ENCODE results near the gene TGM1. TPM values are rescaled to one million over a fixed set of nuclear protein-coding genes. Genes with fewer than 3 reads are reported as not detected.

TGM1 gene
- total RNA-seq = 1 to 10 TPM; 1.1 to 1.5 TPM
- polyA plus RNA-seq = under 1 TPM; 0.28 to 0.39 TPM

DNA sequence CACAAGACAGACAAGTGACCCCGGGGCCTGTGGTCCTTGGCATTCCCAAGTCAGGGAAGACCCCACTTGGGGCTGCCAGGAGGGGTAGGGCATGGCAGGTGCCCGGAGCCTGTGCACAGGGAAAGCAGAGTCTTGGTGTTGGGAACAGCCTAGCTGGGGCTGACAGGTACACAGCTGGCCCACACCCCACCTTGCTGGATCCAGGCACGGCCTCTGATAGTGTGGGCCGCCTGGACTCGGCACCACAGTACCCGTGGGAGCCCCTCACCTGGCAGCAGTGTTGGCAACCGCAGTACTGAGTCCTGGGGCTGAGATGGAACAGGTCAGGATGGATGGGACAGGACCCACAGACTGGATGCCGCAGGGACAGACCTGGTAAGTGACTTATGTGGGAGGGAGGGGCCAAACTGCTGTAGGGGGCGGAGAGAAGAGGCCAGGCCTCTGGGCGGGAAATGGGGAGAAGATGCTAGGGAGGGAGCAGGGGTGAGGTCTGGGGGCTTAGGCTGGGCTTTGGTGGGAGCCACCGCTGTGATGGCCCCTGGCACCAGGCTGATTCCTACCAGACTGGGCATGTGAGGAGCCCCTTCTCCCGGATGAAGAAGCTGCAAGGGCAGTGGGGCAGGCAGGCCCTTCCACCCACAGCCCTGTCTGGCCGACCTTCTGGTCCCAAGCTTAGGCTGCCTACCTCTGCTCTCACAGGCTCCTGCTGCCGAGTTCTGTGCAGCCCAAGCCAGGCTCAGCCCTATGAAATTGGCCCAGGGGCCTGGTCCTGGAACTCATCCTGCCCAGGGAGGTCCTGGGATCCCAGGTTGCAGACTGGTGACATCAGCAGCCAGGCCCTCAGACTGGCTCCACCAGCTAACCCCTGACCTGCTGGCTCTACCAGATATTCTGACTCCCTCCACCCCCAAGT is at the start of gene TGM1:
Gene TGM1 (minus strand): TSS at position 357 of the 913 bp plus-strand sequence. CDS start 825 bp downstream, outside the sequence.
- Histone ChIP-seq H3K4me3 (ENCODE audit: low read depth in 1 of 3, low read length in 3 of 3) (no peak within 1 kb of the TSS), H3K9ac (ENCODE audit: low read depth in 1 of 2, low read length in 2 of 2) (no peak within 1 kb of the TSS), H3K9me3 (ENCODE audit: control insufficient read depth in 4 of 4, low read length in 3 of 4) (no peaks in the 10 kb centered on the region), H3K36me3 (ENCODE audit: control insufficient read depth in 4 of 4, insufficient read depth in 3 of 4, low read depth in 1 of 4, low read length in 3 of 4) (peaks cover 0 to 34% (median 8%) of the 10 kb centered on the region in 4 donors), H3K4me1 (ENCODE audit: control insufficient read depth in 4 of 4, insufficient read depth in 4 of 4, low read length in 3 of 4) (no peaks in the 10 kb centered on the region), H3K27me3 (ENCODE audit: control insufficient read depth in 4 of 4, insufficient read depth in 4 of 4, low read length in 3 of 4) (no peaks in the 10 kb centered on the region), H3K27ac (ENCODE audit: low read depth in 1 of 2, low read length in 2 of 2) (no peak within 1 kb of the TSS)
- no peak for TF ChIP-seq FOXA1 (IDR thresholded peaks at IDR 0.05)
- TF ChIP-seq, protein P1, sequence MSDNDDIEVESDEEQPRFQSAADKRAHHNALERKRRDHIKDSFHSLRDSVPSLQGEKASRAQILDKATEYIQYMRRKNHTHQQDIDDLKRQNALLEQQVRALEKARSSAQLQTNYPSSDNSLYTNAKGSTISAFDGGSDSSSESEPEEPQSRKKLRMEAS (IDR thresholded peaks at IDR 0.05) = no peak
- WGBS = 93% methylated on average over 14 of the region's 14 CpGs
- no peak for DNase-seq (ENCODE audit: low spot score)

DNA sequence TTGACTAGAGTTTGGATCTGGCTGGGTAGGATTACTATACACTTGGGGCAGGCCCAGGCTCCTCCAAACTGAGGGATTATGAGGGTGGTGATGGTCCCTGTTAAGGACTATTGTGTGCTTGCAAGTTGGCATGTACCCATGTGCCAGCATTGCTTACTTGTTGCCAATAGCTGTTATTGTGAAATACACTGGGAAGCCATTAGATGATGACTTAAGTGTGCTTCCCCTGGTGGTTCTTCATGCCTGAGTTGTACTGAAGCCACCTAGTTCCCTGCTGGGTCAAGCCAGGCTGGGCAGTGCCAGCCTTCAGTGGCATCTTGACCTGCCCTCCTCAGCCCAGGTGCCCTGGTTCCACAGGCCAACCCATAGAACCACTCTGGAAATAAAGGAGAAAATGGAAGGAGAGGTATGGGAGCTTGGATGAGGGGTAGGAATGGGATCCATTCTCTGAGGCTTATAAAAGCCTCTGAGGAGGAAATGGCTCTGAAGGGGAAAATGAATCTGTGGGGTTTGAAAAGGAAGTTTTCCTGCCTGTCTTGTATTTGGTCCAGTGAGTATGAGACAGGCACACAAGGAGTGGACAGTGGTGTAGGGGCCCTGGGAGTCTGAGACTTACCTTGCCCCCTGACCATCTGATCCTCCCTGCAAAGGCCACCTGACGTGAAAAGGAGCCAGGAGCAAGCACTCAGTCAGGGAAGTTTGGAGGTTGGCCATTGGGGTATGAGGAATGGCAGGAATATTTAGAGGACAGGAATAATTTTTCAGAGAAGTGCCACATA is 49.0 kb upstream of the TGM1 start:
- no peaks in the 10 kb centered on the region for H3K27me3 ChIP-seq (ENCODE audit: control insufficient read depth in 4 of 4, insufficient read depth in 4 of 4, low read length in 3 of 4)
- H3K9me3 ChIP-seq (ENCODE audit: control insufficient read depth in 4 of 4, low read length in 3 of 4) = no peaks in the 10 kb centered on the region
- no peaks in the 10 kb centered on the region for H3K36me3 ChIP-seq (ENCODE audit: control insufficient read depth in 4 of 4, insufficient read depth in 3 of 4, low read depth in 1 of 4, low read length in 3 of 4)
- TF ChIP-seq FOXA1 (IDR thresholded peaks at IDR 0.05) (no peak), FOXA2 (IDR thresholded peaks at IDR 0.05) (no peak), EGR1 (IDR thresholded peaks at IDR 0.05; ENCODE audit: low read depth in 2 of 2) (no peak), RXRA (IDR thresholded peaks at IDR 0.05) (no peak), GABPA (IDR thresholded peaks at IDR 0.05 in 1 of 2, conservative IDR thresholded peaks at IDR 0.05 in 1 of 2) (no peak), YY1 (IDR thresholded peaks at IDR 0.05) (peak; percentile 93), HNF4A (conservative IDR thresholded peaks at IDR 0.05) (peak; percentile 14 to 16), SP1 (IDR thresholded peaks at IDR 0.05) (peak; percentile 6), JUND (IDR thresholded peaks at IDR 0.05) (no peak), RAD21 (IDR thresholded peaks at IDR 0.05) (no peak), TAF1 (conservative IDR thresholded peaks at IDR 0.05) (no peak), HNF4G (IDR thresholded peaks at IDR 0.05) (no peak), NR2F2 (IDR thresholded peaks at IDR 0.05) (no peak)
- TF ChIP-seq, protein P1 (IDR thresholded peaks at IDR 0.05) = no peak
- TF ChIP-seq, protein P2, sequence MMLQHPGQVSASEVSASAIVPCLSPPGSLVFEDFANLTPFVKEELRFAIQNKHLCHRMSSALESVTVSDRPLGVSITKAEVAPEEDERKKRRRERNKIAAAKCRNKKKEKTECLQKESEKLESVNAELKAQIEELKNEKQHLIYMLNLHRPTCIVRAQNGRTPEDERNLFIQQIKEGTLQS (IDR thresholded peaks at IDR 0.05) = no peak
- TF ChIP-seq, protein P3, sequence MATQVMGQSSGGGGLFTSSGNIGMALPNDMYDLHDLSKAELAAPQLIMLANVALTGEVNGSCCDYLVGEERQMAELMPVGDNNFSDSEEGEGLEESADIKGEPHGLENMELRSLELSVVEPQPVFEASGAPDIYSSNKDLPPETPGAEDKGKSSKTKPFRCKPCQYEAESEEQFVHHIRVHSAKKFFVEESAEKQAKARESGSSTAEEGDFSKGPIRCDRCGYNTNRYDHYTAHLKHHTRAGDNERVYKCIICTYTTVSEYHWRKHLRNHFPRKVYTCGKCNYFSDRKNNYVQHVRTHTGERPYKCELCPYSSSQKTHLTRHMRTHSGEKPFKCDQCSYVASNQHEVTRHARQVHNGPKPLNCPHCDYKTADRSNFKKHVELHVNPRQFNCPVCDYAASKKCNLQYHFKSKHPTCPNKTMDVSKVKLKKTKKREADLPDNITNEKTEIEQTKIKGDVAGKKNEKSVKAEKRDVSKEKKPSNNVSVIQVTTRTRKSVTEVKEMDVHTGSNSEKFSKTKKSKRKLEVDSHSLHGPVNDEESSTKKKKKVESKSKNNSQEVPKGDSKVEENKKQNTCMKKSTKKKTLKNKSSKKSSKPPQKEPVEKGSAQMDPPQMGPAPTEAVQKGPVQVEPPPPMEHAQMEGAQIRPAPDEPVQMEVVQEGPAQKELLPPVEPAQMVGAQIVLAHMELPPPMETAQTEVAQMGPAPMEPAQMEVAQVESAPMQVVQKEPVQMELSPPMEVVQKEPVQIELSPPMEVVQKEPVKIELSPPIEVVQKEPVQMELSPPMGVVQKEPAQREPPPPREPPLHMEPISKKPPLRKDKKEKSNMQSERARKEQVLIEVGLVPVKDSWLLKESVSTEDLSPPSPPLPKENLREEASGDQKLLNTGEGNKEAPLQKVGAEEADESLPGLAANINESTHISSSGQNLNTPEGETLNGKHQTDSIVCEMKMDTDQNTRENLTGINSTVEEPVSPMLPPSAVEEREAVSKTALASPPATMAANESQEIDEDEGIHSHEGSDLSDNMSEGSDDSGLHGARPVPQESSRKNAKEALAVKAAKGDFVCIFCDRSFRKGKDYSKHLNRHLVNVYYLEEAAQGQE (IDR thresholded peaks at IDR 0.05) = no peak
- TF ChIP-seq, protein P4, sequence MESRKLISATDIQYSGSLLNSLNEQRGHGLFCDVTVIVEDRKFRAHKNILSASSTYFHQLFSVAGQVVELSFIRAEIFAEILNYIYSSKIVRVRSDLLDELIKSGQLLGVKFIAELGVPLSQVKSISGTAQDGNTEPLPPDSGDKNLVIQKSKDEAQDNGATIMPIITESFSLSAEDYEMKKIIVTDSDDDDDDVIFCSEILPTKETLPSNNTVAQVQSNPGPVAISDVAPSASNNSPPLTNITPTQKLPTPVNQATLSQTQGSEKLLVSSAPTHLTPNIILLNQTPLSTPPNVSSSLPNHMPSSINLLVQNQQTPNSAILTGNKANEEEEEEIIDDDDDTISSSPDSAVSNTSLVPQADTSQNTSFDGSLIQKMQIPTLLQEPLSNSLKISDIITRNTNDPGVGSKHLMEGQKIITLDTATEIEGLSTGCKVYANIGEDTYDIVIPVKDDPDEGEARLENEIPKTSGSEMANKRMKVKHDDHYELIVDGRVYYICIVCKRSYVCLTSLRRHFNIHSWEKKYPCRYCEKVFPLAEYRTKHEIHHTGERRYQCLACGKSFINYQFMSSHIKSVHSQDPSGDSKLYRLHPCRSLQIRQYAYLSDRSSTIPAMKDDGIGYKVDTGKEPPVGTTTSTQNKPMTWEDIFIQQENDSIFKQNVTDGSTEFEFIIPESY (IDR thresholded peaks at IDR 0.05) = no peak
- TF ChIP-seq, protein P5, sequence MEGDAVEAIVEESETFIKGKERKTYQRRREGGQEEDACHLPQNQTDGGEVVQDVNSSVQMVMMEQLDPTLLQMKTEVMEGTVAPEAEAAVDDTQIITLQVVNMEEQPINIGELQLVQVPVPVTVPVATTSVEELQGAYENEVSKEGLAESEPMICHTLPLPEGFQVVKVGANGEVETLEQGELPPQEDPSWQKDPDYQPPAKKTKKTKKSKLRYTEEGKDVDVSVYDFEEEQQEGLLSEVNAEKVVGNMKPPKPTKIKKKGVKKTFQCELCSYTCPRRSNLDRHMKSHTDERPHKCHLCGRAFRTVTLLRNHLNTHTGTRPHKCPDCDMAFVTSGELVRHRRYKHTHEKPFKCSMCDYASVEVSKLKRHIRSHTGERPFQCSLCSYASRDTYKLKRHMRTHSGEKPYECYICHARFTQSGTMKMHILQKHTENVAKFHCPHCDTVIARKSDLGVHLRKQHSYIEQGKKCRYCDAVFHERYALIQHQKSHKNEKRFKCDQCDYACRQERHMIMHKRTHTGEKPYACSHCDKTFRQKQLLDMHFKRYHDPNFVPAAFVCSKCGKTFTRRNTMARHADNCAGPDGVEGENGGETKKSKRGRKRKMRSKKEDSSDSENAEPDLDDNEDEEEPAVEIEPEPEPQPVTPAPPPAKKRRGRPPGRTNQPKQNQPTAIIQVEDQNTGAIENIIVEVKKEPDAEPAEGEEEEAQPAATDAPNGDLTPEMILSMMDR (IDR thresholded peaks at IDR 0.05; ENCODE audit: low read depth, low read length, missing input control) = no peak
- no peak overlapping the region for H3K9ac ChIP-seq (ENCODE audit: low read depth in 1 of 2, low read length in 2 of 2)
- WGBS = 92% methylated on average over 1 of the region's 1 CpG
- peaks cover 27 to 50% (median 39%) of the 10 kb centered on the region in 4 donors for H3K4me1 ChIP-seq (ENCODE audit: control insufficient read depth in 4 of 4, insufficient read depth in 4 of 4, low read length in 3 of 4)
- peak overlapping the region; percentile 92 to 97 for H3K27ac ChIP-seq (ENCODE audit: low read depth in 1 of 2, low read length in 2 of 2)
- DNase-seq (ENCODE audit: low spot score) = no peak
- H3K4me3 ChIP-seq (ENCODE audit: low read depth in 1 of 3, low read length in 3 of 3) = peak overlapping the region in 1 of 3 donors; percentile 49

Data from liver (tissue), 9 donors.